Activated naive CD8-positive, alpha-beta T cell treated with anti-CD3 and anti-CD28 coated beads, Interleukin-2, amount 50 U/mL, for 24 hours (primary cell): ENCODE measurements around the gene ZMYND8.
"Not testable (repeated sequence)": the region's sequence is repeated elsewhere in the genome, so short reads cannot be mapped to it uniquely, and the experiment has no call there.

ENCODE experiments used
- ATAC-seq: fragments of 150-1000 bp; cut with Tn5 transposase; one replicate; pipeline ENCODE4 v1.10.0; 2021
- DNase-seq: peaks from one replicate; pipeline ENCODE4 v3.0.0; 2021
- H3K27ac Mint-ChIP-seq: one replicate; pipeline ENCODE4 v1.8.0; 2021; ENCODE audit warnings: mild to moderate bottlenecking, mixed read lengths
- H3K27me3 Mint-ChIP-seq: one replicate; pipeline ENCODE4 v1.8.0; 2021; ENCODE audit warnings: mixed read lengths
- H3K36me3 Mint-ChIP-seq: one replicate; pipeline ENCODE4 v1.8.0; 2021; ENCODE audit warnings: low read depth, mixed read lengths
- H3K4me1 Mint-ChIP-seq: one replicate; pipeline ENCODE4 v1.8.0; 2021; ENCODE audit warnings: mixed read lengths
- H3K4me3 Mint-ChIP-seq: one replicate; pipeline ENCODE4 v1.8.0; 2021; ENCODE audit warnings: mild to moderate bottlenecking, moderate library complexity, mixed read lengths
- H3K9me3 Mint-ChIP-seq: one replicate; pipeline ENCODE4 v1.8.0; 2021; ENCODE audit warnings: mixed read lengths

ZMYND8 gene

GRCh38 chr20:47356526-47357295 is at the start of gene ZMYND8:
Gene ZMYND8 (minus strand): TSS chr20:47356699. CDS start chr20:47356670, 29 bp downstream.
- Mint-ChIP-seq H3K4me1 (peaks cover 39% of the 10 kb centered on the region), H3K36me3 (peaks cover 12% of the 10 kb centered on the region), H3K27ac (peak within 1 kb of the TSS; percentile 96), H3K9me3 (no peaks in the 10 kb centered on the region), H3K4me3 (peak within 1 kb of the TSS; percentile 94), H3K27me3 (no peaks in the 10 kb centered on the region)
- ATAC-seq, result peak; percentile 84
- peak; percentile 92 for DNase-seq

- H3K27ac Mint-ChIP-seq, result no peak overlapping the region
- no peak overlapping the region for H3K4me3 Mint-ChIP-seq
- peaks cover 5% of the 10 kb centered on the region for H3K4me1 Mint-ChIP-seq
- no peaks in the 10 kb centered on the region for H3K9me3 Mint-ChIP-seq
- ATAC-seq (no peak), DNase-seq (no peak)
- no peaks in the 10 kb centered on the region for H3K36me3 Mint-ChIP-seq
- H3K27me3 Mint-ChIP-seq, result no peaks in the 10 kb centered on the region
Measured at GRCh38 chr20:47405775-47406325, 49.4 kb upstream of the ZMYND8 start.

GRCh38 chr20:47400685-47401084 is 44.2 kb upstream of the ZMYND8 start:
- DNase-seq, result no peak
- peaks cover 4% of the 10 kb centered on the region for H3K9me3 Mint-ChIP-seq
- H3K27ac Mint-ChIP-seq, result no peak overlapping the region
- H3K4me3 Mint-ChIP-seq, result no peak overlapping the region
- H3K36me3 Mint-ChIP-seq, result no peaks in the 10 kb centered on the region
- peaks cover 5% of the 10 kb centered on the region for H3K4me1 Mint-ChIP-seq
- H3K27me3 Mint-ChIP-seq, result no peaks in the 10 kb centered on the region
- ATAC-seq, result no peak

- peaks cover 5% of the 10 kb centered on the region for H3K9me3 Mint-ChIP-seq
- H3K36me3 Mint-ChIP-seq, result no peaks in the 10 kb centered on the region
- no peak overlapping the region for H3K4me3 Mint-ChIP-seq
- ATAC-seq (no peak), DNase-seq (no peak)
- H3K27me3 Mint-ChIP-seq, result no peaks in the 10 kb centered on the region
- no peak overlapping the region for H3K27ac Mint-ChIP-seq
- peaks cover 6% of the 10 kb centered on the region for H3K4me1 Mint-ChIP-seq
Measured at GRCh38 chr20:47397652-47398301, 41.3 kb upstream of the ZMYND8 start.

GRCh38 chr20:47396762-47397476 is 40.4 kb upstream of the ZMYND8 start:
- Mint-ChIP-seq H3K27ac (no peak overlapping the region), H3K36me3 (no peaks in the 10 kb centered on the region), H3K27me3 (no peaks in the 10 kb centered on the region), H3K9me3 (peaks cover 11% of the 10 kb centered on the region), H3K4me1 (peaks cover 15% of the 10 kb centered on the region), H3K4me3 (no peak overlapping the region)
- DNase-seq (no peak), ATAC-seq (no peak)

- not testable (repeated sequence) for DNase-seq, ATAC-seq, H3K27ac Mint-ChIP-seq
Measured at GRCh38 chr20:47393796-47394514, 37.5 kb upstream of the ZMYND8 start.

GRCh38 chr20:47392721-47393073 is 36.2 kb upstream of the ZMYND8 start:
- H3K27me3 Mint-ChIP-seq, result no peaks in the 10 kb centered on the region
- no peaks in the 10 kb centered on the region for H3K36me3 Mint-ChIP-seq
- peaks cover 22% of the 10 kb centered on the region for H3K4me1 Mint-ChIP-seq
- H3K4me3 Mint-ChIP-seq, result no peak overlapping the region
- DNase-seq (no peak), ATAC-seq (no peak)
- peaks cover 11% of the 10 kb centered on the region for H3K9me3 Mint-ChIP-seq
- peak overlapping the region; percentile 58 for H3K27ac Mint-ChIP-seq

More at GRCh38 chr20:47393796-47394514, 37.5 kb upstream of the ZMYND8 start:
- not testable (repeated sequence) for H3K36me3 Mint-ChIP-seq, H3K4me3 Mint-ChIP-seq, H3K27me3 Mint-ChIP-seq
- Mint-ChIP-seq H3K4me1 (peaks cover 23% of the 10 kb centered on the region), H3K9me3 (peaks cover 11% of the 10 kb centered on the region)

- H3K4me3 Mint-ChIP-seq, result no peak overlapping the region
- no peaks in the 10 kb centered on the region for H3K27me3 Mint-ChIP-seq
- no peak for DNase-seq
- no peaks in the 10 kb centered on the region for H3K36me3 Mint-ChIP-seq
- peak overlapping the region; percentile 58 for H3K27ac Mint-ChIP-seq
- peak; percentile 75 for ATAC-seq
- peaks cover 22% of the 10 kb centered on the region for H3K4me1 Mint-ChIP-seq
- peaks cover 11% of the 10 kb centered on the region for H3K9me3 Mint-ChIP-seq
Measured at GRCh38 chr20:47392015-47392720, 35.7 kb upstream of the ZMYND8 start.

GRCh38 chr20:47391276-47392010 is 34.9 kb upstream of the ZMYND8 start:
- Mint-ChIP-seq H3K9me3 (peaks cover 11% of the 10 kb centered on the region), H3K4me1 (peaks cover 22% of the 10 kb centered on the region), H3K27ac (peak overlapping the region; percentile 58), H3K36me3 (no peaks in the 10 kb centered on the region), H3K4me3 (no peak overlapping the region), H3K27me3 (no peaks in the 10 kb centered on the region)
- DNase-seq (no peak), ATAC-seq (no peak)

- no peak for DNase-seq
- peak; percentile 26 for ATAC-seq
- Mint-ChIP-seq H3K9me3 (peaks cover 11% of the 10 kb centered on the region), H3K36me3 (no peaks in the 10 kb centered on the region), H3K4me1 (peaks cover 22% of the 10 kb centered on the region), H3K27ac (no peak overlapping the region), H3K4me3 (no peak overlapping the region), H3K27me3 (no peaks in the 10 kb centered on the region)
Measured at GRCh38 chr20:47389867-47390347, 33.4 kb upstream of the ZMYND8 start.

- H3K36me3 Mint-ChIP-seq, H3K27me3 Mint-ChIP-seq, DNase-seq, H3K4me3 Mint-ChIP-seq, H3K9me3 Mint-ChIP-seq, H3K27ac Mint-ChIP-seq, ATAC-seq: not testable (repeated sequence)
- peaks cover 30% of the 10 kb centered on the region for H3K4me1 Mint-ChIP-seq
Measured at GRCh38 chr20:47385968-47386367, 29.5 kb upstream of the ZMYND8 start.

GRCh38 chr20:47382746-47383415 is 26.4 kb upstream of the ZMYND8 start:
- H3K4me3 Mint-ChIP-seq, result no peak overlapping the region
- ATAC-seq (peak; percentile 38), DNase-seq (no peak)
- no peak overlapping the region for H3K27ac Mint-ChIP-seq
- no peaks in the 10 kb centered on the region for H3K36me3 Mint-ChIP-seq
- no peaks in the 10 kb centered on the region for H3K9me3 Mint-ChIP-seq
- H3K27me3 Mint-ChIP-seq, result no peaks in the 10 kb centered on the region
- peaks cover 36% of the 10 kb centered on the region for H3K4me1 Mint-ChIP-seq

GRCh38 chr20:47380481-47380880 is 24.0 kb upstream of the ZMYND8 start:
- Mint-ChIP-seq H3K9me3 (no peaks in the 10 kb centered on the region), H3K27ac (no peak overlapping the region), H3K36me3 (no peaks in the 10 kb centered on the region), H3K4me1 (peaks cover 36% of the 10 kb centered on the region), H3K4me3 (no peak overlapping the region), H3K27me3 (no peaks in the 10 kb centered on the region)
- peak; percentile 89 for ATAC-seq
- no peak for DNase-seq
